ENCODE data around the gene TNFRSF19.
A peak's percentile ranks its signal among the peaks of the same experiment; 100 is the strongest.

TNFRSF19 gene

GRCh38 chr13:23608701-23609413, 38.6 kb downstream of the TNFRSF19 start:
- DNase-seq = no peak

GRCh38 chr13:23609414-23609760, 39.2 kb downstream of the TNFRSF19 start:
- no peak for DNase-seq

DNA sequence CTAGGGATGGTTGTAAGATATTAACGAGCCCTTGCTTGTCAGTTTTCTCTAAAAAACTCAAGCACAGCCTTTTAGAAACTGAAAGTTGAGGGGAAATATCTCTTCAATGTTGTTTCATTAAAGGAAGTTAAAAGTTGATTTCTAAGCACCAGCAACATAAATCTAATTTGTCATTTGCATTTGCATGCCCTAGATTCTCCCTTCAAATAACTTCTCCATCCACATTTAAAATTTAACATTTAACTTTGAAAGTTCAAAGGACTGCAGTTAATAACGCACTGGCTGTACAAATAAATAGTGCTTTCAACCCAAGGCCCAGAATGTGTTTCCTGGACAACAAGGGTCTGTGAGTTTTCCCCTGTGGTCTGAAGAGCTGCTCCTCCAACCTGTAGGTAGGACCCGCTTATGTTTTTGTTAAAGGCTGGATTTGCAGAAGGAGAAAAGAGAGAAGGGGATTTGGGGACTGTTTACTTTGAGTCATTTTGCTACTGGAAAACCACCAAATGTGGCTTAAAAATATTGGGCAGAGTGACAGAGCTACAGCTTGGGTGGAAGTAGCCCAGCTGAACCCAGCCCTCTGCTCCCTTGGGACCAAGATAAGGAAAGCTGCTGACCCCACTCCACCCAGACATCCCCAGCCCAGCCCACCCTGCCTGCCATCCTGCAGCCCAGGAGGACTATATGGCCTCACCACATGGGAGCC, 39.8 kb downstream of the TNFRSF19 start:
- no peak for DNase-seq

DNA sequence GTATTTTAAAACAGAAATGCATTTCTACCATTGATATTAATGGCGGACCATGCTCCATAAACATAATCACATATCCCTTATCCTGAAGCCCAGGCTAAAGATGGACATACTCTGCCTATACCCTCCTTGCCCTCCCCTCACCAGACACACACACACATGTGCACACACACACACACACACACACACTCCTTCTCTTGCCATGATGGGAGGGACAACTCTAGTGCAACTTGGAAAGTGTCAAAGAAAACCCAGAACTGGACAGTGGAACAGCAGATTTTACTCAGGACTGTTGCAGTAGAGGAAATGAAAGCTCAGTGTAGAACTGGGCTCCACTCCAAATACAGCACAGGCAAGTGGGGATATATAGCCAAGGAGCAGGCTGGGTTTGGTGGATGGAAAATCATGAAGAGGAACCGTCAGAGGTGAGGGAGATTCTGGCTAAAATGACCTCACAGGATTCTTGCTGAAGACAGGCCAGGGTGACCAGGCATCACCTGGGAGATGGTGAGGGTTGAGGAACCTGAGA, 40.8 kb downstream of the TNFRSF19 start:
- DNase-seq = no peak

DNA sequence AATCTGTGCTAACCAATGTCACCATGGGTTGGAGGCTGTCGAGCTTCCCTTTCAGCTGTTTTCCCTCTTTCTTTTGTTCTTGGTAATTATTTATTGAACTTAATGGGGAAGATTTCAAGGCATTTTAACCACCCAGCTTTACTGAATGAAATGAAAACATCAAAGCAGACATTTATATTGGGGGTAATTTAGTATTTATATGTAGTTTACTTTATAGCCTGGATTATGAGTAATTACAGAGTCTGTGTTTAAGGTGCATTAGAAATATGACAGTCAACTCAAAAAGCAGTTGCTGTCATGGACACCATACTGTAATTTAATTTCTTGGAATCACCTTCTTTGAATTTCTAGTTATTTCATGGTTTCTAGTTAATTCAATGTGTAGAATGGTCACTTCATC, 42.0 kb downstream of the TNFRSF19 start:
- DNase-seq = no peak

DNA sequence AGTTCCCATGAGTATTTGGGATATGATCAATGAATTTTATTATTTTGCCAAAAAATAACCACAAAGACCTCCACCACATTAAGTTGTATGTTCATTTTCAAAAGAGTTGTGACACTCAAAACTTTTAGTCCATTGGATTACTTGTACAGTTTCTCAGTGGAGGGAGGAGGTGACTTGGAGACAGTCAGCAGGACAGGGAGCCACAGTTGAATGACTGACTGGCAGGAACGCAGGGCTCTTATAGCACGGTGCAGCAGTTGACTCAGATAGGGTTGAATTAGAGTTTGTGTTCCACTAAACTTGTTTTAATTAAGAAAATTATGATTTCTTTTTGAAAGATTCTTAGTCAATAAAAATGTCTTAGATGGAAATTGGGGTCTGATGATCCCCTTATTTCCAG, 42.5 kb downstream of the TNFRSF19 start:
- no peak for DNase-seq

DNA sequence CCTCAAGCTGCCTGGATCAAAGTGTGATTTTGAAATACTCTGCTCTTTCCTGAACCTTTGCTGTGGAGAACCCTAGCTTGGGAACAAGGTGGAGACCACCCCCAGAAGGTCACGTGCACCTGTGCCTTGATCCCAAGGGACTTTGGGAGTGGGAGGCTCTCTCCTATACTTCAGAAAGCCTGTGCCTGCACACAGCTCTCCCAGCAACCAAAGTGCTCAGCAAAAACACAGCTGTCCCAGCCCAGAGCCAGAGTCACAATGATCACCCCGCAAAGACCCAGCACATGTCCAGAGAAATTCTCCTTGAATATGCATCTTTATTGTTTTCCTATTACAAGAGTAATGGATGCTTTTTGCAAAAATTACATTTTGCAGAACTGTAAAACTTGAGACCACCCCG, 43.4 kb downstream of the TNFRSF19 start:
- DNase-seq = no peak

GRCh38 chr13:23615395-23616081, 45.3 kb downstream of the TNFRSF19 start:
- DNase-seq = no peak

GRCh38 chr13:23616228-23616627, 46.0 kb downstream of the TNFRSF19 start:
- DNase-seq = no peak

DNA sequence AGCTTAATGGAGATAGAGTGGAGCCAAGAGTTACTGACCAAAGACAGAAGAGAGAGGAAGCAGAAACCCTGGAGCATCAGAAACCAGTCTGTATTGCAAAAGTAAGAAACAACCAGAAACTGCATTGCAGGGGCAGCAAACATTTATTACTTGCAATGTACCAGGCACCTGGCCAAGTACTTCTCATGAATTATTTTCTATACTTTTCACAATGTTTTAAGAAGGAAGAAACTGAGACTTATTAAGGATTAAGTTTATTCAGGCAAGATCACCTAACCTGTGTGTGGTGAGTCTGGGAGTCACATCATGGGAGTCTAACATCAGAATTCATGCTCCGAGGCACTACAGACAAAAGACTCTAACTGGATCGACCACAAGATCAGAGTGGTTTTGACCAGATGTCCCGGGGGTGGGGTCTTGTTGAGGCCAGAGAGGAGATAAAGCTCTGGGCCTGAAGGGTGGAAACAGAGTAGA, 47.4 kb downstream of the TNFRSF19 start:
- no peak for DNase-seq

DNA sequence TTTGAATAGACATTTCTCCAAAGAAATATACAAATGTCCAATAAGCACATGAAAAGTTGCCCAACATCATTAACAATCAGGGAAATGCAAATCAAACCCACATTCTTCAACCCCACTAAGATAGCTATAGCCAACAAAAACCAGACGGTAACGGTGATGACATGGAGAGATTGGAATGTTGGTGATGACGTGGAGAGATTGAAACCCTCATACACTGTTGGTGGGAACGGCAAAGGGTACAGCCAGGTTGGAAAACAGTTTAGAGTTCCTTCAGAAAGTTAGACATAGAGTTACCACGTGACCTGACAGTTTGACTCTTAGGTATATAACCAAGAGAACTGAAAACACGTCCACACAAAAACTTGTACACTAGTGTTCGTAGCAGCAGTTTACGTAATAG, 48.1 kb downstream of the TNFRSF19 start:
- no peak for DNase-seq

GRCh38 chr13:23619068-23619855, 49.0 kb downstream of the TNFRSF19 start:
- no peak for DNase-seq

GRCh38 chr13:23620211-23620610, 50.0 kb downstream of the TNFRSF19 start:
- DNase-seq = no peak

GRCh38 chr13:23620613-23621315, 50.6 kb downstream of the TNFRSF19 start:
- DNase-seq = no peak

- no peak for DNase-seq
These were observed 51.1 kb downstream of the TNFRSF19 start for GRCh38 chr13:23621316-23621645.

- DNase-seq = peak in 1 of 5 experiments; percentile 13
These were observed 52.8 kb downstream of the TNFRSF19 start for GRCh38 chr13:23622985-23623384.

- DNase-seq = no peak
These were observed 53.2 kb downstream of the TNFRSF19 start for GRCh38 chr13:23623394-23623793.

DNA sequence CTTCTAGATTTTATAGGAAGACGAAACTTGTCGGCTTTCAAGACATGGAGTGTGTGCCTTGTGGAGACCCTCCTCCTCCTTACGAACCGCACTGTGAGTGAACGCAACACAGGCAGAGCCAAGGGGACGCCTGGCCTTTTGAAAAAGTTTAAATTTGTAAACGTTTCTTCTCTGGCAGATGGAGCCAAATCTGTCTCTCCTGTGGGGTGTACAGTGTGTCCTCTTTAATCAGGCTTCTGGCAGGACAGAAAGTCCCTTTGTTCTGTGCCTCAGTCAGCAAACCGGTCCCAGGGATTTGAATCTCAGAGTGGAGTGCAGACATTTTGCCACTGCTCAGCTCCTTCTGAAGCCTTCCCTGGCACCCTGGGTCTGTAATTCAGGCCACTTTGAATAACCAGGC, 56.5 kb downstream of the TNFRSF19 start:
- DNase-seq = no peak

DNA sequence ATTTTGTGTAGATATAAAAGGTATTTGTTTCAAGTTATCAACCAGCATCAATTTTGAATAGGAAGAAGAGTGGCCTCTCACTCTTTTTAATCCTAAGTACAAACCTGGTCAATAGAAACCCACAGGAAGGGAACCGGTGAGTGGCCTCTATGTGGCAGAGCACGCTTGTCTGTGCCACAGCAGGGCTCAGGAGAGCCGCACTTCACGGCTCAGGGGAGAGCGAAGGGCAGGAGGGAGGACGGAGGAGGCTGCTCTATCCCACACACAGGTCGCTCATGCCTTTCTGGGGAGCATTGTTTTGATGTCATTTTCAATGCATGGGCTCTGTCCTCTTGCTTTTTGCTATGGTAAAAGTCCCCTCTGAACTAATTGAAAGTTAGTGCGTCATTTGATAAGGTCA, 57.2 kb downstream of the TNFRSF19 start:
- DNase-seq = no peak

- DNase-seq = no peak
These were observed 58.0 kb downstream of the TNFRSF19 start for GRCh38 chr13:23628250-23628649.

- no peak for DNase-seq
These were observed 58.8 kb downstream of the TNFRSF19 start for GRCh38 chr13:23628765-23629565.
